ENCODE measurements around the gene PMM1. TPM values are rescaled to one million over a fixed set of nuclear protein-coding genes. Genes with fewer than 3 reads are reported as not detected.

The PMM1 gene
- total and polyA plus RNA-seq, 2 of the 13 experiments (the other 11 are each of a cell fraction or from before 2014, with no cell fraction given), result 17.8 to 95.6 TPM

- TF ChIP-seq ZNF124 (CRISPR knock-in tag; IDR thresholded peaks at IDR 0.05) (no peak), PLSCR1 (CRISPR knock-in tag; IDR thresholded peaks at IDR 0.05; ENCODE audit: borderline replicate concordance) (no peak), CSRNP1 (CRISPR knock-in tag; IDR thresholded peaks at IDR 0.05) (no peak), PBX3 (CRISPR knock-in tag; IDR thresholded peaks at IDR 0.05; ENCODE audit: borderline replicate concordance) (no peak), PAF1 (CRISPR knock-in tag; IDR thresholded peaks at IDR 0.05) (peak; percentile 65; the same call in 1 of the 2 replicates), ZNF34 (CRISPR knock-in tag; IDR thresholded peaks at IDR 0.05; ENCODE audit: borderline replicate concordance) (no peak), ELF3 (CRISPR knock-in tag; IDR thresholded peaks at IDR 0.05) (no peak), ONECUT2 (CRISPR knock-in tag; IDR thresholded peaks at IDR 0.05) (no peak), BATF2 (CRISPR knock-in tag; IDR thresholded peaks at IDR 0.05) (no peak), ZC3H4 (CRISPR knock-in tag; IDR thresholded peaks at IDR 0.05; ENCODE audit: borderline replicate concordance) (no peak), TCF7L2 (IDR thresholded peaks at IDR 0.05; ENCODE audit: low read depth, low read length) (no peak), ZFY (CRISPR knock-in tag; IDR thresholded peaks at IDR 0.05) (peak; percentile 38; the same call in 1 of the 2 replicates), RERE (CRISPR knock-in tag; IDR thresholded peaks at IDR 0.05; ENCODE audit: low read depth) (no peak), PHF21A (CRISPR knock-in tag; IDR thresholded peaks at IDR 0.05) (no peak)
These were observed 7.4 kb upstream of the PMM1 start (continued) for GRCh38 chr22:41596776-41597634.

Data from HepG2 (cell line).